SJCRH30 (cell line): ENCODE data around the gene CSTF2T. TPM values are rescaled to one million over a fixed set of nuclear protein-coding genes. Genes with fewer than 3 reads are reported as not detected.
"Not testable (repeated sequence)": the region's sequence is repeated elsewhere in the genome, so short reads cannot be mapped to it uniquely, and the experiment has no call there.

Experiments used
- DNase-seq, 2 experiments: peaks; one replicate each; pipeline ENCODE4 v3.0.0-alpha.2; 2015 to 2020
- H3K27ac ChIP-seq: fragments of 250-450 bp; sonication (Bioruptor Pico); 2 replicates; pipeline ENCODE4 v1.5.1; 2020; ENCODE audit warnings: mild to moderate bottlenecking, moderate library complexity
- H3K27me3 ChIP-seq: fragments of 250-450 bp; sonication (Bioruptor Pico); 2 replicates; pipeline ENCODE4 v1.5.1; 2020; ENCODE audit warnings: mild to moderate bottlenecking, moderate library complexity
- H3K36me3 ChIP-seq: fragments of 250-450 bp; sonication (Bioruptor Pico); 2 replicates; pipeline ENCODE4 v1.5.1; 2020; ENCODE audit warnings: mild to moderate bottlenecking, moderate library complexity
- H3K4me1 ChIP-seq: fragments of 250-450 bp; sonication (Bioruptor Pico); 2 replicates; pipeline ENCODE4 v1.5.1; 2020; ENCODE audit warnings: mild to moderate bottlenecking, moderate library complexity
- H3K4me3 ChIP-seq: fragments of 250-450 bp; sonication (Bioruptor Pico); 2 replicates; pipeline ENCODE4 v1.5.1; 2020; ENCODE audit warnings: mild to moderate bottlenecking, moderate library complexity
- H3K9me3 ChIP-seq: fragments of 250-450 bp; sonication (Bioruptor Pico); replicated peaks from 2 replicates; pipeline ENCODE4 v1.5.1; 2020; ENCODE audit warnings: mild to moderate bottlenecking, moderate library complexity
- total RNA-seq: library from RNA; depleted of rRNA; stranded (reverse); fragments of >200 nt; shearing (Covaris generic); gene quantifications from 2 replicates; pipeline ENCODE4 v1.2.3, GENCODE V29; 2014

Gene CSTF2T
- total RNA-seq, 1 experiment from 2014 or later = 35.2 TPM

DNA sequence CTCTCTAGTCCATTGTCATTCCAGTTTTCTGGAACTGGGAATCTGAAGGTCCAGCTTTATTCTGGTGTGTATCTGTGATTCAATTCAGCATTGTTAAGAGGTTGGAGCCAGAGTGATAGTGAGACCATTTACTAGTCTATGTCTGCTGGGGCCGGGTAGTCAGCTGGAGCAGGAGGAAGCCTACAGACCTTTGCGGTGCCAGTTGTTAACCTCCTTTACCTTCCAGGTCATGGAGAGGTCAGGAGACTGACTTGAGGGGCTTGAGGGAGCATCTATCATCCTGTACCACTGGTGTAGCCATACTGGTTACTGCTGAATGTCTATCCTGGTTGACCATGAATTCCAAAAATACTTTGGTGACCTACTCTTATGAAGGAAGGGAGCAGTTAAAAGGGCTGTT is 9.2 kb upstream of the CSTF2T start:
- H3K4me3 ChIP-seq = no peak overlapping the region
- no peaks in the 10 kb centered on the region for H3K36me3 ChIP-seq
- no peaks in the 10 kb centered on the region for H3K27me3 ChIP-seq
- H3K27ac ChIP-seq = no peak overlapping the region
- no peaks in the 10 kb centered on the region for H3K4me1 ChIP-seq
- no peaks in the 10 kb centered on the region for H3K9me3 ChIP-seq
- DNase-seq = no peak

DNA sequence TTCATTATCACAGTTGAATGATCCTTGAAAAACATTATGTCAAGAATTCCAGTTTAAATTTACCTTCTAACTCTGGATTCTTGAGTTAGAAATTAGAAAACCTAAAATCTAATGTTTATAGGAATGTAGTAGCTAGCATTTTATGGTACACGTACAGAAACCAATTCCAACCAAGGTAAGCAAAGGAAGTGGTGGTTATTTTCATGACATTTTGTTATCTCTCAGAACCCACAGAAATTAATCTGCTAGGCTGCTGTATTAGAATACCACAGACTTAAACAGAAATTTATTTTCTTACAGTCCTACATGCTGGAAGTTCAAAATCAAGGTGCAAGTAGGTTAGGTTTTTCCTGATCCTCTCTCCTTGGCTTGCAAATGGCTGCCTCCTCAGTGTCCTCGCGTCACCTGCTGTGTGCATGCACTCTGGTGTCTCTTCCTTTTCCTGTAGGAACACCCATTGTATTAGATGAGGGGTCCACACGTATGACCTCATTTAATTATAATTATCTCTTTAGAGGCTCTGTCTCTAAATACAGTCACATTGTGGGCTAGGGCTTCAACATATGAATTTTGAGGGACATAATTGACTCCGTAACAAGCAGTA is 8.5 kb upstream of the CSTF2T start:
- H3K4me3 ChIP-seq = no peak overlapping the region
- H3K27ac ChIP-seq = no peak overlapping the region
- H3K9me3 ChIP-seq = no peaks in the 10 kb centered on the region
- no peaks in the 10 kb centered on the region for H3K4me1 ChIP-seq
- no peaks in the 10 kb centered on the region for H3K36me3 ChIP-seq
- H3K27me3 ChIP-seq = no peaks in the 10 kb centered on the region
- no peak for DNase-seq

GRCh38 chr10:51707392-51707791 is 8.0 kb upstream of the CSTF2T start:
- no peaks in the 10 kb centered on the region for H3K4me1 ChIP-seq
- H3K27me3 ChIP-seq = no peaks in the 10 kb centered on the region
- no peak for DNase-seq
- H3K4me3 ChIP-seq = no peak overlapping the region
- no peaks in the 10 kb centered on the region for H3K9me3 ChIP-seq
- H3K27ac ChIP-seq = no peak overlapping the region
- H3K36me3 ChIP-seq = no peaks in the 10 kb centered on the region

GRCh38 chr10:51706225-51706624 is 6.8 kb upstream of the CSTF2T start:
- no peak overlapping the region for H3K27ac ChIP-seq
- no peak for DNase-seq
- H3K4me1 ChIP-seq = no peaks in the 10 kb centered on the region
- H3K36me3 ChIP-seq = no peaks in the 10 kb centered on the region
- H3K4me3 ChIP-seq = no peak overlapping the region
- no peaks in the 10 kb centered on the region for H3K27me3 ChIP-seq
- H3K9me3 ChIP-seq = no peaks in the 10 kb centered on the region

DNA sequence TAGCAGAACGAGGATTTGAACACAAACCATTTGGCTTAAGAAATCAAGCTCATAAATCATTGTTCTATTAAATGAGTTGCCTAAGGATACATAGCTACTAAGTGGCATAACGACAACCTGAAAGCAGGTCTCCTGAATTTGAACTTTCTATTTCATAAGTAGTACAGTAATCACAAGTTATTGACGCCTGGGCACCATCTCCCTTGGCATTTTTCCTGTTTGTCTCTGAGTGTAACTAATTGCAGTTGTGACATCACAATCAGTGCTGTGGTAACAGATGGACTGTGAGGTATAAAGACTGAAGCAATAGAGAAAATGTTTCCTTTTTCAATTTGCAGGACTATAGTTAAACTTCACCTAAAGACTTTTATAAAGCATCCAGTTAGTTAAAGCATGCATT is 6.4 kb upstream of the CSTF2T start:
- Histone ChIP-seq H3K27me3 (no peaks in the 10 kb centered on the region), H3K4me1 (no peaks in the 10 kb centered on the region), H3K27ac (no peak overlapping the region), H3K4me3 (no peak overlapping the region), H3K9me3 (no peaks in the 10 kb centered on the region), H3K36me3 (no peaks in the 10 kb centered on the region)
- DNase-seq = peak in 1 of 2 experiments; percentile 28

- DNase-seq = peak; percentile 55 to 76
- Histone ChIP-seq H3K9me3 (no peaks in the 10 kb centered on the region), H3K27ac (peak overlapping the region; percentile 99), H3K4me1 (no peaks in the 10 kb centered on the region), H3K27me3 (no peaks in the 10 kb centered on the region), H3K4me3 (peak overlapping the region; percentile 85), H3K36me3 (peaks cover 14% of the 10 kb centered on the region)
These were observed 928 bp upstream of the CSTF2T start for GRCh38 chr10:51700228-51700817.

DNA sequence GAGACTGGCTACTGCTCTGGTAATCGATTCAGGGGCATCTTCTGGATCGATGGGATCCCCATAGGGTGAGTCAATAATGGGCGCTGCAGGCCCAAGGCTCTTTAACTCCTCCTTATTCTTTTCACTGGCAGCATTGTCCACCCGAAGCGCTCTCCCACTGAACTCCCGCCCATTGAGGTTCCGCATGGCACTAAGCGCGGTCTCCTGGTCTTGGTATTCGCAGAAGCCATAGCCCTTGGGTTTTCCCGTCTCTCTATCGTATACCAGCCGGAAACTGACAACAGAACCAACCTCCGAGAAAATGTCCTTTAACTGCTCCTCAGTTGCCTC is 285 bp downstream of the CSTF2T start:
- peak in 1 of 2 experiments; percentile 25 for DNase-seq
- H3K27ac ChIP-seq = peak overlapping the region; percentile 99
- H3K27me3 ChIP-seq = no peaks in the 10 kb centered on the region
- no peaks in the 10 kb centered on the region for H3K9me3 ChIP-seq
- no peaks in the 10 kb centered on the region for H3K4me1 ChIP-seq
- peaks cover 14% of the 10 kb centered on the region for H3K36me3 ChIP-seq
- H3K4me3 ChIP-seq = peak overlapping the region; percentile 85

DNA sequence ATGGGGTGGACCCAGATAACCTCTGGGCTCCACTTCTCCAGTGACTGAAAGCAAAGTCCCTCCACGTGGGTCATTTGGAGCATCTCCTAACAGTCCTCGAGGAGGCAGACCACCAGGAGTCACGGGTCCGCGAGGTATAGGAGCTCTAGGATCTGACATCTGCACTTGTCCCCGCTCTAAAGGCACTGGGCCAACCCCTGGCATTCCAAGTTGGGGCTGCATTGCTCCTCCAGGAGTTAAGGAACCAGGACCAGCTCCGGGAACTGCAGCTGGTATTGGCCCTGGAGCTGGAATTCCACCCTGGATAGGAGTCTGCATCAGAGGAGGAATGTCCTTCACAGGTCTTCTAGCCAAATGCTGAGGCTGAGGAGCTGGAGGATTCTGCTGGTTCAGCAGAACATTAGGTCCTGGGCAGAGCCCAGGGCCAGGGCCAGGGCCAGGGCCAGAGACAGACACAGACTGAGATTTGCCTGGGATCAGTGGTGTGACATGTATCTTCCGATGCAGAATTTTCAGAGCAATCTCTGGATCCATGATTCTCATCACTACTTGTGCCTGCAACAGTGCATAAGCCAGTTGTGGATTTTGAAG is 827 bp downstream of the CSTF2T start:
- peaks cover 14% of the 10 kb centered on the region for H3K36me3 ChIP-seq
- DNase-seq = no peak
- H3K27ac ChIP-seq = peak overlapping the region; percentile 99
- H3K27me3 ChIP-seq = no peaks in the 10 kb centered on the region
- no peaks in the 10 kb centered on the region for H3K9me3 ChIP-seq
- no peaks in the 10 kb centered on the region for H3K4me1 ChIP-seq
- peak overlapping the region; percentile 85 for H3K4me3 ChIP-seq

- no peak overlapping the region for H3K4me3 ChIP-seq
- no peaks in the 10 kb centered on the region for H3K9me3 ChIP-seq
- no peaks in the 10 kb centered on the region for H3K4me1 ChIP-seq
- H3K36me3 ChIP-seq = peaks cover 14% of the 10 kb centered on the region
- no peak for DNase-seq
- H3K27ac ChIP-seq = no peak overlapping the region
- H3K27me3 ChIP-seq = no peaks in the 10 kb centered on the region
These were observed 3.1 kb downstream of the CSTF2T start for GRCh38 chr10:51696251-51696650.

DNA sequence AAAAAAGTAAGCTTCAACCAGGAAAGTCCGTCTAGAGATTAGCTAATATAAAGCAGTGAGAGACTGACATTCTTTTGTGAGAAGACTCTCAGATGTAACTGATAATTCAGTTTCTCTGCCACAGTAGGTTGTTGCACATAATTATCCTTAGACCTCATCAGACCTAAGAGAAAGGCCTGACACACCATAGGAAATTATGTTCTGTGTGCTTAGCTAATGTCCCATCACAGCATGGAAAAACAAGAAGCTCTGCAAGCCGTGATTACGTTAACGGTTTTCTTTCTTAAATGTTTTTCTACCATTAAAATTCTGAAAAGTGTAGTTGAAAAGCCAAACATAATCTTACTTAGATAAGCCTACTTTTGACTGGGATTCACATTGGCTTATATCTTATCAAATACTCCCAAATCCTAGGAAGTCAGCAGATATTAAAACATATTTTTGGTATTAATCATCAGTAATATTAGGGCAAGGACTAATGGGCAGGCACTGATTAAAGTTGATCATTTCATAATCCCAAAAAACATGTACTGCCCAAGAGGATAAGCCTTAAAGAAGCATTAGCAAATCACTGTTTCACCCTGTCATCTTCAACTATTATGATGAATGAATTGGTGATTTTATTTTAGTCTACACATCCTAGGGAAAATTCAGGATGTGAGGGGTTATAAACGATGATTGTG is 5.2 kb downstream of the CSTF2T start:
- peaks cover 14% of the 10 kb centered on the region for H3K36me3 ChIP-seq
- no peaks in the 10 kb centered on the region for H3K9me3 ChIP-seq
- H3K27ac ChIP-seq = no peak overlapping the region
- H3K4me1 ChIP-seq = no peaks in the 10 kb centered on the region
- no peak for DNase-seq
- H3K27me3 ChIP-seq = no peaks in the 10 kb centered on the region
- H3K4me3 ChIP-seq = no peak overlapping the region

GRCh38 chr10:51691135-51691534 is 8.3 kb downstream of the CSTF2T start:
- Histone ChIP-seq H3K27me3 (no peaks in the 10 kb centered on the region), H3K36me3 (no peaks in the 10 kb centered on the region; the same call in none of the 2 replicates), H3K4me3 (no peak overlapping the region), H3K27ac (no peak overlapping the region), H3K4me1 (no peaks in the 10 kb centered on the region), H3K9me3 (no peaks in the 10 kb centered on the region)
- no peak for DNase-seq

DNA sequence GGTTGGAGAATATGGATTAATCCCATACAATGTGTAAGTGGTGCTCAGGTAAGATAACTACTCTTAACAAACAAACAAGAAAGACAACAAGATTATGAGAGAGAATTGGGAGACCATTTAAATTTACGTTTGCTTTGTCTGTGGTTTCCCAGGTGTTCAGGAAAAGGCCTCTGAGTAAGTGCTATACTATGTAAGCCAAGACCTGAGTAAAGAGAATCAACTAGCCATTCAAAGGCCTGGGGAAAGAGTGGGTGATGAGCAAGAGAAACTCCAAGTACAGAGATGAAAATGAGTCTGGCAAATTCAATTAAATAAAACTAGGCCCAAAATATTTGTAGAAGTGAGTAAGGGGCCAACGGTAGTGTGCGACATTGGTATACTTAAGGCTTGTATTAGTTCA is 9.9 kb downstream of the CSTF2T start:
- Histone ChIP-seq H3K4me1 (no peaks in the 10 kb centered on the region), H3K9me3 (no peaks in the 10 kb centered on the region), H3K27ac (no peak overlapping the region), H3K36me3 (no peaks in the 10 kb centered on the region), H3K4me3 (no peak overlapping the region), H3K27me3 (no peaks in the 10 kb centered on the region)
- DNase-seq = no peak

DNA sequence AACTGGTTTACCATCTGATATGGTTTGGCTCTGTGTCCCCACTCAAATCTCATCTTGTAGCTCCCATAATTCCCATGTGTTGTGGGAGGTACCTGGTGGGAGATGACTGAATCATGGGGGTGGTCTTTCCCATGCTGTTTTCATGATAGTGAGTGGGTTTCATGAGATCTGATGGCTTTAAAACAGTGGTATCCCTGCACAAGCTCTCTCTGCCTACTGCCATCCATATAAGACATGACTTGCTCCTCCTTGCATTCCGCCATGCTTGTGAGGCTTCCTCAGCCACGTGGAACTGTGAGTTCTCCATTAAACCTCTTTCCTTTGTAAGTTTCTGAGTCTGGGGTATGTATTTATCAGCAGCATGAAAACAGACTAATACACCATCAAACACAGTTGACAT is 10.6 kb downstream of the CSTF2T start:
- H3K4me3 ChIP-seq, H3K27me3 ChIP-seq, DNase-seq, H3K4me1 ChIP-seq, H3K9me3 ChIP-seq, H3K36me3 ChIP-seq, H3K27ac ChIP-seq: not testable (repeated sequence)

- Histone ChIP-seq H3K4me1 (no peaks in the 10 kb centered on the region), H3K9me3 (no peaks in the 10 kb centered on the region), H3K27ac (no peak overlapping the region), H3K4me3 (no peak overlapping the region), H3K36me3 (no peaks in the 10 kb centered on the region), H3K27me3 (no peaks in the 10 kb centered on the region)
- DNase-seq = no peak
These were observed 12.1 kb downstream of the CSTF2T start for GRCh38 chr10:51687296-51687695.

DNA sequence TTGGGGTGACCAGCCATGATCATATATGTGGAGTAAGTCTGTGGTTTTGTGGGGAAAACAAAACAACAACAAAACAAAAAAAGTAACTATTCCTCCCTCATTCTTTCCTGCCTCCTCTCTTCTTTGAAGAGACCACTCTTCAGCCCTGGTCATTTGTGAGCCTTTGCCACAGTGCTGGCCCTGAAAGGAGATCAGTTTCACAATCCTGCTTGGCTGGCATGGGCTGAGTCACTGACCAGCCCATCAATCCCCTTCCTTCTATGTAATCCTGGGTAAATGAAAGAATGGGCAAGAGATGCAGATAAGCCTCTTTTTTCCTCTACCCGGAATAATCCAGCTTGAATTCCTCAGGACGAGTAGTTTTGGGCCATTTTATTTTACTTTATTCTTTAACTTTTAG is 13.6 kb downstream of the CSTF2T start:
- no peak overlapping the region for H3K4me3 ChIP-seq
- H3K36me3 ChIP-seq = no peaks in the 10 kb centered on the region
- DNase-seq = no peak
- H3K27me3 ChIP-seq = no peaks in the 10 kb centered on the region
- no peaks in the 10 kb centered on the region for H3K4me1 ChIP-seq
- no peaks in the 10 kb centered on the region for H3K9me3 ChIP-seq
- H3K27ac ChIP-seq = no peak overlapping the region
